Kidney (tissue), 14 donors: ENCODE data around the gene MFAP4. TPM values are rescaled to one million over a fixed set of nuclear protein-coding genes. Genes with fewer than 3 reads are reported as not detected.

Source experiments
- DNase-seq, 5 donors: peaks; one replicate each; pipeline ENCODE4 v3.0.0-alpha.2; 2013 to 2020
- FAIRE-seq: peaks from 2 replicates; lab custom pipeline; 2012; peaks lifted over from hg19 to GRCh38; lab: Jason Lieb, UNC
- H3K27ac ChIP-seq, 2 donors: one replicate each; pipeline ENCODE4 v1.7.0; 2013; ENCODE audit warnings: low read depth in 2 of 2, low read length in 2 of 2, inconsistent platforms in 1 of 2
- H3K27me3 ChIP-seq: one replicate; pipeline ENCODE4 v1.7.1; 2013; ENCODE audit warnings: low read length, inconsistent platforms; ENCODE audit not compliant: control insufficient read depth, insufficient read depth
- H3K36me3 ChIP-seq, 3 donors: one replicate each; pipeline versions ENCODE4 v1.7.0 to v1.7.1; 2013; ENCODE audit warnings: low read length in 3 of 3, control low read depth in 1 of 3, inconsistent platforms in 1 of 3; ENCODE audit not compliant: insufficient read depth in 3 of 3, control insufficient read depth in 2 of 3
- H3K4me1 ChIP-seq, 3 donors: one replicate each; pipeline versions ENCODE4 v1.7.0 to v1.7.1; 2013; ENCODE audit warnings: low read length in 3 of 3, inconsistent platforms in 1 of 3, low read depth in 1 of 3; ENCODE audit not compliant: control insufficient read depth in 2 of 3, insufficient read depth in 2 of 3
- H3K4me3 ChIP-seq, 3 donors: one replicate each; pipeline versions ENCODE4 v1.7.0 to v1.8.1; 2013; ENCODE audit warnings: low read length in 3 of 3, control low read depth in 1 of 3, inconsistent platforms in 1 of 3
- H3K9ac ChIP-seq, 3 donors: one replicate each; pipeline versions ENCODE4 v1.7.0 to v1.7.1; 2013; ENCODE audit warnings: low read length in 3 of 3, control low read depth in 1 of 3, inconsistent platforms in 1 of 3
- H3K9me3 ChIP-seq, 3 donors: one replicate each; pipeline versions ENCODE4 v1.7.0 to v1.7.1; 2013; ENCODE audit warnings: low read length in 3 of 3, control low read depth in 1 of 3, inconsistent platforms in 1 of 3; ENCODE audit not compliant: control insufficient read depth in 2 of 3, insufficient read depth in 1 of 3
- CTCF ChIP-seq: IDR thresholded peaks from 3 replicates; pipeline ENCODE4 v1.5.1; 2012; ENCODE audit warnings: mild to moderate bottlenecking, moderate library complexity, borderline replicate concordance; ENCODE audit not compliant: insufficient read depth; ENCODE audit errors: extremely low read depth
- intact Hi-C: fragments of 100-400 bp; cut with DNase I; formaldehyde crosslinking; loops from one replicate; pipeline ENCODE4 v1.11.1; 2022
- polyA plus RNA-seq: library from polyadenylated mRNA; stranded (reverse); fragments of 350-450 nt; fragmentation: Illumina TruSeq; extraction: RNeasy Lipid Tissue Mini Kit (QIAGEN cat#74804); gene quantifications from one replicate; pipeline ENCODE4 v1.2.3, GENCODE V29; 2014; ENCODE audit warnings: low read depth, low replicate concordance; ENCODE audit not compliant: insufficient read depth
- total RNA-seq: library from RNA; stranded (reverse); fragmentation: NEBNext Ultra II Directional; extraction: Animal tissue kit (Norgen Biotek cat#: 25700); gene quantifications from one replicate; pipeline ENCODE4 v1.2.1, GENCODE V29; 2021
- donor health status: control.
- donor health status: control.
- donor health status: control.
- donor health status: control.
- donor health status: control.
- donor health status: DM: yes; HTN: yes; CAD: no.
- donor health status: Normal renal cell carcinoma (clear cell type).

Gene MFAP4
- total and polyA plus RNA-seq, 2 donors from 2014 or later: 27.6 to 51.1 TPM

GRCh38 chr17:19366637-19366972 lies 20.4 kb downstream of the MFAP4 start:
- no peak for TF ChIP-seq CTCF

GRCh38 chr17:19365833-19366636 lies 21.0 kb downstream of the MFAP4 start:
- H3K4me3 ChIP-seq: no peak overlapping the region
- no peak overlapping the region for H3K9ac ChIP-seq
- H3K4me1 ChIP-seq: peaks cover 0 to 16% (median 0%) of the 10 kb centered on the region in 3 donors
- intact Hi-C loops: loop anchor here (10.0 kb wide), 1 partner anchor 79 kb away; no protein-coding TSS in a partner anchor
- no peaks in the 10 kb centered on the region for H3K36me3 ChIP-seq
- no peak overlapping the region for H3K27ac ChIP-seq
- H3K9me3 ChIP-seq: no peaks in the 10 kb centered on the region
- H3K27me3 ChIP-seq: no peaks in the 10 kb centered on the region
- TF ChIP-seq CTCF: no peak
- DNase-seq: no peak
- no peak for FAIRE-seq

More at GRCh38 chr17:19366637-19366972, 20.4 kb downstream of the MFAP4 start:
- Histone ChIP-seq H3K27ac (no peak overlapping the region), H3K4me1 (peaks cover 0 to 16% (median 0%) of the 10 kb centered on the region in 3 donors), H3K9me3 (no peaks in the 10 kb centered on the region), H3K9ac (no peak overlapping the region), H3K4me3 (no peak overlapping the region), H3K27me3 (no peaks in the 10 kb centered on the region), H3K36me3 (no peaks in the 10 kb centered on the region)
- DNase-seq (no peak), FAIRE-seq (no peak)
- intact Hi-C loops: loop anchor here (10.0 kb wide), 1 partner anchor 78 kb away; no protein-coding TSS in a partner anchor

- DNase-seq (no peak), FAIRE-seq (no peak)
- no peaks in the 10 kb centered on the region for H3K36me3 ChIP-seq
- peaks cover 0 to 10% (median 0%) of the 10 kb centered on the region in 3 donors for H3K4me1 ChIP-seq
- no peak overlapping the region for H3K9ac ChIP-seq
- H3K4me3 ChIP-seq: no peak overlapping the region
- no peaks in the 10 kb centered on the region for H3K27me3 ChIP-seq
- TF ChIP-seq CTCF: no peak
- H3K9me3 ChIP-seq: no peaks in the 10 kb centered on the region
- H3K27ac ChIP-seq: no peak overlapping the region
- intact Hi-C loops: loop anchor here (10.0 kb wide), 1 partner anchor 79 kb away; no protein-coding TSS in a partner anchor
Measured at GRCh38 chr17:19365499-19365817, 21.5 kb downstream of the MFAP4 start.
